Mammary epithelial cell (primary cell): ENCODE measurements around the gene C18orf63.

Source experiments
- EZH2 ChIP-seq: IDR thresholded peaks from 2 replicates; pipeline ENCODE4 v1.6.1; 2012; ENCODE audit warnings: low read length, inconsistent platforms, borderline replicate concordance
- TF ChIP-seq, protein P1 (sequence below), 2 donors: IDR thresholded peaks in 1 of 2; conservative IDR thresholded peaks in 1 of 2; 2 replicates each; pipeline ENCODE4 v1.5.1; 2011 to 2012; ENCODE audit warnings: inconsistent platforms in 2 of 2, low read length in 2 of 2, mild to moderate bottlenecking in 2 of 2, control low read depth in 1 of 2, low read depth in 1 of 2; ENCODE audit not compliant: insufficient read depth in 1 of 2; ENCODE audit errors: extremely low read depth in 1 of 2

DNA sequence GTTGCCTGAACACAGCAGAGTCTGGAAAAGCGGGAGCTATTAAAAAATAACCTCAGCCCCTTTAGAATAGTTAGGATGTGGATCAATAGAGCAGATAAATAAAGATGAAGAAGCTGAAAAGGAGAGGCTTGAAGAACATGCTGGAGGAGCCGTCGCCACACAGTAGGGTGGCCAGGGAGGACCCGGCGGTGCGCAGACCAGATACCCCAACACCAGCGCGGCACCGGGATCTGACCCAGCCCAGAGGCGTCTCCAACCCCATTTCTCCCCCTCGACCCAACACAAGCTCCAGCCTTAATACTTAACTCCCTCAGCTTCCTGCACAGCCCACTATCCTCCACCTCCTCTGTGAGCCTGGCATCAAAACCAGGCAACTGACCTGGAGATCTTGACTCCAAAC, 39.9 kb upstream of the C18orf63 start:
- TF ChIP-seq, protein P1, sequence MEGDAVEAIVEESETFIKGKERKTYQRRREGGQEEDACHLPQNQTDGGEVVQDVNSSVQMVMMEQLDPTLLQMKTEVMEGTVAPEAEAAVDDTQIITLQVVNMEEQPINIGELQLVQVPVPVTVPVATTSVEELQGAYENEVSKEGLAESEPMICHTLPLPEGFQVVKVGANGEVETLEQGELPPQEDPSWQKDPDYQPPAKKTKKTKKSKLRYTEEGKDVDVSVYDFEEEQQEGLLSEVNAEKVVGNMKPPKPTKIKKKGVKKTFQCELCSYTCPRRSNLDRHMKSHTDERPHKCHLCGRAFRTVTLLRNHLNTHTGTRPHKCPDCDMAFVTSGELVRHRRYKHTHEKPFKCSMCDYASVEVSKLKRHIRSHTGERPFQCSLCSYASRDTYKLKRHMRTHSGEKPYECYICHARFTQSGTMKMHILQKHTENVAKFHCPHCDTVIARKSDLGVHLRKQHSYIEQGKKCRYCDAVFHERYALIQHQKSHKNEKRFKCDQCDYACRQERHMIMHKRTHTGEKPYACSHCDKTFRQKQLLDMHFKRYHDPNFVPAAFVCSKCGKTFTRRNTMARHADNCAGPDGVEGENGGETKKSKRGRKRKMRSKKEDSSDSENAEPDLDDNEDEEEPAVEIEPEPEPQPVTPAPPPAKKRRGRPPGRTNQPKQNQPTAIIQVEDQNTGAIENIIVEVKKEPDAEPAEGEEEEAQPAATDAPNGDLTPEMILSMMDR (conservative IDR thresholded peaks at IDR 0.05 in 1 of 2, IDR thresholded peaks at IDR 0.05 in 1 of 2; ENCODE audit: extremely low read depth in 1 of 2, insufficient read depth in 1 of 2, low read depth in 1 of 2, low read length in 2 of 2), result no peak
- no peak for TF ChIP-seq EZH2
